GM19397 (cell line): ENCODE measurements around the gene SLC10A7.
A peak's percentile ranks its signal among the peaks of the same experiment; 100 is the strongest.

Source experiments
- ATAC-seq: cut with Tn5 transposase; IDR thresholded peaks from one replicate; pipeline ENCODE4 v1.9.1; 2021; ENCODE audit warnings: mild to moderate bottlenecking, moderate library complexity; ENCODE audit not compliant: unreplicated experiment

The SLC10A7 gene

DNA sequence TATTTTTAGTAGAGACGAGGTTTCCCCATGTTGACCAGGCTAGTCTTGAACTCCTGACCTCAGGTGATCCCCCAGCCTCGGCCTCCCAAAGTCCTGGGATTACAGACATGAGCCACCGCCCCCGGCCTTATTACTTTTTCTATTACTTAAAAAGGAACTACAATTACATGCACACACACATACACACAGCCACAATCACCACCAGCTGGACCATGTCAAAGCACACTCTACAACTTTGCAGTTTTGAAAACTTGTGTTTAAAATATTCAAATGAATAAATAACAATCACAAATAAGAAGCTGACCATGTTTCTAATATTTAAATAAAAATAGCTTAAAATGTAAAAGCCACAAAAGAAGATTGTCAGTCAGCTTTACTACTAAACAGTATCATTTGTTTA, 23.4 kb downstream of the SLC10A7 start:
- ATAC-seq: no peak

DNA sequence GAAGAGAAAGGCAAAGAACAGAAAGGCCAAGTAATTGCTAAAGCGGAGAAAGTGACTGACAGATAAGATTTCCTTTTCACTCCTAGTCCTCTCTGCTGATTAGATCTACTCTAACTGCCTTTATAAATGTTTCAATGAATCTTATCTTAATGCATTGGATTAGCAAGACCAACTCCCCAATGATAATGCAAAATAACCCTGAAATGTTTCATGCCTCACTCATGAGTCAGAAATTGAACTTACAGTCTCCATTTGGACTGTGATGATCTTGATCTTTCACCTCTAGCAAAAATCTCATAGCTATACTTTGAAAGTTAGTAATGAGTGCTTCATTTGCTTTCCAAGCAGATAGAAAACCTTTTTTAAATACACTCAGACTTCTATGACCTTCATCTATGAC, 26.5 kb downstream of the SLC10A7 start:
- ATAC-seq: no peak

DNA sequence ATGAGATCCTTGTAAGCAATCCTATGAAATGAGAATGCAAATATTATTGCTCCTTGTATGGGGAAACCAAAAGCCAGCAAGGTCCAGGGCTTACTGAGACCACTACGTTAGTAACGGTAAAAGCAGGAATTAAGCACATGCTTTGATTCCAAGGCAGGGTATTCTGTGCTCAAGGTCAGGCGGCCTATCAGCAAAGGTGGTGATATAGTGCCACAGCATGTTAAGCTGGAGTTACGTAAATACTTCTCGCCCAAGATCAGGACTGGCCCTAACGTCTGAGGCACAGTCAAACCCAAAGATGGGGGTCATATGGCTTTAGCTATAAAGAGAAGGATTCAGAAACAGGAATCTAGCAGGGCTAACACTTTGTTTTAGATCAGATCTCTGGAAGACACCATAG, 27.6 kb downstream of the SLC10A7 start:
- no peak for ATAC-seq

DNA sequence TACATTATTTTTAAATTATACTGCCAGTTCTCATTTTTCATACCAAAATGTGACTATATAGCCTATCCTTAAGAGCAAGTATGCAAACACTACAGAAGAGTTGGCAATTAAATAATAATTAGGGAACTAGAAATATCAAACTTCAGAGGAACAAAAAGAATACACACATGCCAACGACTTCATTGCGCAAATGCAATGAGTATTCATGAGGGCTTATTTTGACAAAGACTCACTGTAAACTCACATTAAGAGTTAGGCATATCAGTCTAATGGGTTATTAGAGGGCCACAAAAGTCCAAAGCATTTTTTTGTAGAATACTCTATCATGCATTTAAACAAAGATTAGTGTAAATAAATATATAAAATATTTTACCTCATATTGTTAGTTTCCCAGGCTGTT, 31.6 kb downstream of the SLC10A7 start:
- ATAC-seq: no peak

DNA sequence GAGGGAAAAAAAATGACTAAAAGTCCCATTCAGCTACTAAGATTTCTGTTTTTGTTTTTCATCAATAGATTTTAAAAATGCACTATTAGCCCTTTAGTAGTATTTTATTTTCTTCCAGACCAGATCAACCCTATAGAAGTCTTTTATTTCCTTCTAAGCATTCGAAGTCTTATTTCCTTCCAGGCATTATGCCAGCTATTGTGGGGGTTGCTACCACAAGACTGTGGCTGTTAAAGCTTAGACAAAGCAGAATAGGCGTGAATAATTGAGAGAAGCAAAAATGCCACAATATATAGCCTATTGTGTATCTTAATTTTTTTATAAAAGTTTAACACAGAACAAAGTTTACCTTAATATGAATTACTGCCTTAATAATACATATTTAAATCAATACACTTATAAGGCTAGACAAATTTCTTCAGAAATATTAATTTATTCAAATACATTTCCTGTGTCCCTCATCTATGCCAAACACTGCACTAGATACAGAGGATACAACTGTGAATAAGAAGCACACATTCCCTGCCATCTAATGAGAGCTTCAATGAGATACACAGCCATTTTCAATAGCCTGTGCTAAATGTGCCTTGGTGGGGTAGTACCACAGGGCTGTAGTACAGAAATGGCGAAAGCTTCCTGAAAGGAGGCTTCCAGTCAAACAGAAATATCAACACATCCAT, 33.1 kb downstream of the SLC10A7 start:
- no peak for ATAC-seq

DNA sequence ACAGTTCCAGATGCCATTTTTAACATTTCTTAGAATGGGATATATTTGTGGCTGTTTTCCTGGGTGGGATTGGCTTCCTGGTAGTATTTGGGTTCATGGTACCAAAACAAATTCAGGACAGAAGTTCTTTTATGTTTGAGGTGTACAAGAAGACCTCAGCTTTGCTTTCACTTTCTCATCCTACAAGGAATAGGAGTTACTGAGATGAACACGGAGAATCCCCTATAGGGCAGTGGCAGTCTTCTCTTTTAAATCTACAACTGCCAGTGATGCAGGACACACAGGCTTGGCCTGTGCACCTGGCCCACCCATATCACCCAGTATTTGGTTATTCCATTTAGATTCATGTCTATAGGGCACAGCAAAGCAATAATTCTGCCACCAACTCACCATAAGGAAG, 35.2 kb downstream of the SLC10A7 start:
- peak; percentile 82 for ATAC-seq

DNA sequence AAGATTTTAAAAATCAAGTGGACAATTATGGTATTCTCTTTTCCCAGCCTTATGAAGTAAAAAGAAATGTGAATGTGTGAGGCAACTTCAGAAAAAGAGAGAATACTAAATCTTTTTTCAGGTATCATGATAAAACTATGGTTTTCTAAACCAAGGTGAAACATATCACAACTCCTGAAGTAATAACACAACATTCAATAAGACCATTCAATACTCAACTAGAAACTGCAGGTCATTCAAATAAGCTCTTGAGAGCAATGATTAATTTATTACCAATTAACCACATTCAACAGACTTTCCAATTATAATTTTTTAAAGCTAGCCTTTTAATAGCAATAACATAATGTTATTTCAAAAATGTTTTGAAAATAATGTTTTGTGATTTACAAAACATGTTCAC, 35.8 kb downstream of the SLC10A7 start:
- no peak for ATAC-seq

DNA sequence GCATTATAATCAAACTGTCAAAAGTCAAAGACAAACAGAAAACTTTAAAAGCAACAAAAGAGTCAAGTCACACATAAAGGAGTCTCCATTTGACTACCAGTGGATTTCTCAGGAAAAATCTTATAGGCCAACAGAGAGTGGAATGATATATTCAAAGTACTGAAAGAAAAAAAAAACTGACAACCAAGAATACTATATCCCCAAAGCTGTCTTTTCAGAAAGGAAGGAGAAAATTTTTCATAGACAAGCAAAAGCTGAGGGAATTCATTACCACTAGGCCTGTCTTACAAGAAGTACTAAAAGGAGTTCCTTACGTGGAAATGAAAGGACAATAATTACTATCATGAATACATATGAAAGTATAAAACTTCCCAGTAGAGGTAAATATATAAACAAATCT, 39.0 kb downstream of the SLC10A7 start:
- no peak for ATAC-seq

DNA sequence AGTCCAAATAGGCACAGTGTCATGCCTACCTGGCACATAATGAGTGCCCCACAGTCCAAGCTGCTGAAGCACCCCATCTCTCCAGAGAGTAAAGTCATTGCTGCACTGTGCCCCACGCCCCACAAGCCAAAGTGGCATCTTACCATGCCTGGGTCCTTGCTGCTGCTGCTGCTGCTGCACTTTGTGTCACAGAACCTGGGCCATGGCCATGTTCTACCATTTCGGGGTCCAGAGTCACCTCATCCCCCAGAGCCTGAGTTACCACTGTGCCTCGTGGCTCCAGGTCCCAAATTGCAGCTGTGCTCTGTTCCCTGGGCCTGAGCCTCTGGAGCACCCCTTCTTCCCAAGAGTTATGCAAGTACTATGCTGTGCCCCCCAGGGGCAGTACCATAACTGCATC, 40.5 kb downstream of the SLC10A7 start:
- no peak for ATAC-seq

DNA sequence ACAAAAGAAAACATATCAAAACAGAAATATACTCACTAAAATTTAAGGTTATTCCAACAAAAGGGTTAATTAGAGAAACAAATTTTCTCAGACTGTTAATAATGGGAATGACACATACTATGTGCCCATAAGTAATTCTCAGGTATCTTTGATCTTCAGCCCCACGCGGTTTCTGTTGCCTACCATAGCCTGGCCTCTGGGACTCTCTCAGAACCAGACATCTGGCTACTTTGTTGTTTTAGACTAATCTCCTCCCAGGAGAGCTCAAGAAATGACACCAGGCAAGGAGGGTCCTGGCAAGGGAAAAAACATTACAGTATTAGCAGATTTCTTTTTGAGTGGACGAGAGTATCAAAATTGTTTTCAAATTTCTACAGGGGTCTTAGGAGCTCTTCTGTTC, 43.7 kb downstream of the SLC10A7 start:
- ATAC-seq: no peak

DNA sequence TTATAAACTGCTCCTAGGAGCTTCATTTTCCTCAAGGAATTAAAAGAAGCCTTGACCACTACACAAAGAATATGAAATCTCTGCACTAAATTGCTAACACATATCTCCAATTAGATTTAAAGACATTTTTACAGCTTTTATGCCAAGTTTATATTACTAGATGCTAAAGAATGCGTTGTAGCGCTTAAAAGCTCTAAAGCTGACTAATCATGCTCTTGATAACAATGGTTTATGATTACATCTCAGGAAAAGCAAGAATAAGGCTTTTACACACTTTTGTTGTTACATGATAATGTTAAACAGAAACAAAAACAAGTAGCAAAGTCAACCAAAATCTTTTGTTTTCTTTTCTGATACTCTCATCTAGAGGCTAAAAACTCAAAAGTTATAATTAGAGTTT, 44.7 kb downstream of the SLC10A7 start:
- ATAC-seq: no peak

DNA sequence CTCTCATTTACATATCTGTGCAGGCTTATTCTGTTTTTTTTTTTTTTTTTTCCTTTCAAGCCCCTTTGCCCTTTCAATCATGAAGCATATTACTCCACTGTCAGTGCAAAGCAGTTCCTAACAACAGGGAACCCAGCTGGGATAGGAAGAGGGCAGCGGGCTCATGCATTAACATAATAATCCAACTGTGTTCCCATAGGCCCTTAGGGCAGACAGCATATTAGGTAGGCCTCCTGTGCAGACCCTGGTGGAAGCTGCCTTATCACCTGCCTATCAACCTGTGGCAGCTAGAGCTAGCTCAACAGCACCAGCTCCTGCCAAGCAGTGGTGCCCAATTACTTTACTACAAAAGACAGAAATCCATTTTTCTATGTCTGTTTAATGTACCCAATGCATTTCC, 49.3 kb downstream of the SLC10A7 start:
- ATAC-seq: no peak

DNA sequence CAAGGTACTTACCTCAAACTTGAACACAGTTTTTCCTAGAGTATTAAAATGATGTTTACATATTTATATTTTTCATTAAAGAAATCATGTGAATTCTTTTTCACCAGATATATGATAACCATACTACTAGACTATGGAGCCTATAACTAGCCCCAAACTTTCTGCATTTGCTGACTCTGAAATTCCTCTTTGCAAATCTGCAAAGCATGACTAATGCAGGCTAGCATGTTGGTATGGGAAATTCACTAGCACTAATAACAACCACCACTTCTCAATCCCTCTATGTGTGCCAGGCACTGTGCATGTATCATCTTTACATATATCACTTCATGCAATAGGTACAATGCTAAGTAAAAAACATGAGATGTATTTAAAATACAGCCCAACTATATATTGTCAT, 51.1 kb downstream of the SLC10A7 start:
- ATAC-seq: no peak

DNA sequence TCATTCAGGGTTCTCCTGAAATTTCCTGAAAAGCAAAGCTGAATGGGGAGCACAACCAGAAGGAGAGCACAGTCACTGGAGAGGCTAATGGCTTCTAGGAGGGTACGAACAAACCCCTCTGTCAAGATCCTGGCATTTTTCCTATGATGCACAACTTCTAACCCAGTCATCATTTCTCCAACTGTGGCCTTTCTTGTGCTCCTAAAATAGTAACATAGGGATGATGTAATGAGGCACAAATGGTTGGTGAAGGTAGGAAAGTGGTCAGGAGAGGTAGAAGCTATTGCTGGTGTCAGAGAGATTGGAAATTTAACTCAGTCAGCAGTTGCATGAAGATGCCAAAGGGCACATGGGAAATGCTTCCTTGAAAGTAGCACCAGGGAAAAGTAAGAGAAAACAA, 52.7 kb downstream of the SLC10A7 start:
- ATAC-seq: no peak

DNA sequence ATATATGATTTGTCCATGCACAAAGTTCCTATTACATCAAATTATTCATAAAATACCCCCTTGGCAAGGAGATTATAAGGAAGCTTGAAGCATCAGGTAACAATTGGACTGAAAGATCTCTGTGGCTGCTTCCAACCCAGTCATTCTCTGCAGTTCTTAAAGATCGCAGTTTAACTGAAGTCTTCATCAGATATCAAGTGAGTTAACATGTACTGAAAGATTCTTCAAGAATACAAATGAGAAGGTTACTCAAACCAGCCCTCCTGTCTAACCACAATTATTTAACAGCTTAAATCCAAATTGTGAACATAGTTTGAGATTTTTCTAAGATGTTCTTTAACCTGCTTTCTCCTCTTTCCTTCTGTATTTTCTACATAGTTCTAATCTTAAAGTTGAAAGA, 56.1 kb downstream of the SLC10A7 start:
- ATAC-seq: no peak

DNA sequence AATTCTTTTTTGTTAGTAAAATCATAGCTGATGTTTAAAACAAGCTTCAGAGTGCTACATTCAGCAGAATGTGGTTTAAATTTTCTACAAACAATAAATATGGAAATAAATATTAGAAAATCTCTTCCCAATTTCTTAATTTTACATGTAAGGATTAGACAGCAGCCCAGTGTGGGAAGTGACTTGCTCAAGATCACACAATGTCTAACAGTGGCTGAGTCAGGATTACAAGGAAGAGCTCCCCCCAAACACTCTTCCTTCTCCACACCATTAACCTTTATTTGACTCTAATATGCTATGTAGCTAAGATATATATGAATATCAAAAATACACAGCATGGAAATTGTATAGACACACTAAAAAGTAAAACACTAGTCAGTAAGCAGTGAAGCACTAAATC, 59.5 kb downstream of the SLC10A7 start:
- no peak for ATAC-seq

DNA sequence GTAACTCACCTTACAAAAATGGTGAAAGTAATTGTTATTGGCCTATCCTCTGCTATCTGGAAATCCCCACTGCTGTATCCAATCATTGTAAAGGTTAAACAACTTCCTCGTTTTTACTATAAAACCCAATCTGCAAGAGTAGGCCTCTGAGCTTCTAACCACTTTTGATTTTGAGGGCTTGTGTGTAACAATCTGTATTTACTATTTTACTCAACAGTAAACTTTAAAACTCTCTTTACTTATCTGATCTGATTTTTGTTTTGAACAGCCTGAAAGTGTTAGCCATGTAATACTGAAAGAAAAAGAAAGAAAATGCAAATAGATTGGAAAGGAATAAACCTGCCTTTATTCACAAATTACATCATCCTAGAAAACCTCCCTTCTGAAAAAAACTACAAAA, 63.1 kb downstream of the SLC10A7 start:
- peak; percentile 86 for ATAC-seq

DNA sequence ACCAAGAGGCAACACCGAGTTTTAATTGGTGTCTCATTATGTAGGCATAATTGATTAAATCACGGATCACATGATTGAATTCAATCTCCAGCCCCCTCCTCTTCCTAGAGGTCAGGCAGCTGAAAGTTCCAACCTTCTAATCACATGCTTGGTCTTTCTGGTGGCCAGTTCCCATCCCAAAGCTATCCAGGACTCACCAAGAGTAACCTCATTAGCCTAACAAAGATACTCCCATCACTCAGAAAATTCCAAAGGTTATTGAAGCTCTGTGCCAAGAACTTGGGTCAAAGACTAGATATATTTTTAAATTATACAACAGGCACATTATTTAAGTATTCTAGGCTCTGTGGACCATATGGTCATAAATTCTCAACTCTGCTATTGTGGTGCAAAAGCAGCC, 65.1 kb downstream of the SLC10A7 start:
- ATAC-seq: no peak

DNA sequence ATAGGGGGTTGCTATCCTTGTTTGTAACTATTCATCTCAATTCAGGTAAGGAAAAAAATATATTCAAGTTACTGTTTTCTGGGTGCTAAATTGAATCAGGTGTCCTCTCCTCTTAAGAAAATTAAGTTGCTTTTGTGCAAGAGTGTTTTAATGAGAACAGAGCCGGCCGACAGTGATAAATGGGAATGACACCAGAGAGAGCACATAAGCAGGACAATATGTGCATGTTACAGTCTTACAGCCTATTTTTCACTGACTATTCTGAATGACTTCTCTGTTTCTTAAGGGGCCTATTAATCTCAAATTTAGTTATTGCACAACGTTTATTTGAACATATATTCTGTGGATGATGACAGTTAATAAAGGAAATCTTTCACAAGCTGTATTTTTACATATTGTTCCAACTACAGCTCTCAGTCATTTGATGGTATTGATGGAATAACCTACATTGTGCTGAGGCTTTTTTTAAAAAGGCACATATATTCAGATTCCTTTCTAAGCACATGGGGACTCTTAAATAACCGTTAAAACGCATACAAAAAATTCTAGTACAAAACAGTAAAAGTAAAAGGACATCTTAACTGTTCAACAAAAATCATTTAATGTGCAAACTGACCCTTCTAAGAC, 68.4 kb downstream of the SLC10A7 start:
- no peak for ATAC-seq

DNA sequence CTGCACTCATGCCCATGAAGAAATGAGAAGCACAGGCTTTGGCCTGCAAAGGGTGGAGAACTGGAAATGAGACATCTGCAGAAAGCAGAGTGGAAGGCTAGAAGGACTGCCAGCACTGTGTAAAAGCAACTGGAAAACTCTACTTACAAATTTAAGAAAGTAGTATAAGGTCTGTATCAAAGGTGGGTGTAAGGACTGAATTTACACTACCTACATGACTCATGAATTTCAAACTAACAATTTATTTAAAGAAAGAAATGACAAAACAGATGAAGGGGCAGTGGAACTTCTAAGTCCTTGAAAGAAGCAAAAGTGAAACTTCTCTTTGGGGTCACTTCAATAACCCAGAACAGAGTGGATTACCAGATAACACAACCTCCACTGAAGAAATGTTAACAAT, 71.2 kb downstream of the SLC10A7 start:
- peak; percentile 81 for ATAC-seq

DNA sequence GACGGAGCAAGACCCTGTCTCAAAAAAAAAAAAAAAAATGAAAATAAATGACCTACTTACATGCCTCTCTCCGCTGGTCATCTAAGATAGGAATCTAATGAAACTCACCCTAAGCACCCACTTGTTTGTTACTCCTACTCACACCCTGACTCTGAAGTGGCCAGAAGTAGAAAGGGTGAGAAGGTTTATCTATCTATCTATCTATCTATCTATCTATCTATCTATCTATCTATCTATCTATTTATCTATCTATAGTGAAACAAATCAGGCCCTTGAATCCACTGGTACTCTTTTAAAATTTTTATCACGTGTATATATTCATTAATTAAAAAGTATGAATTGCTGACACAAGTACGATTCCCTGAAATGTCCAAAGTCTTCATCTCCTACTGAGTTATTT, 75.2 kb downstream of the SLC10A7 start:
- no peak for ATAC-seq

DNA sequence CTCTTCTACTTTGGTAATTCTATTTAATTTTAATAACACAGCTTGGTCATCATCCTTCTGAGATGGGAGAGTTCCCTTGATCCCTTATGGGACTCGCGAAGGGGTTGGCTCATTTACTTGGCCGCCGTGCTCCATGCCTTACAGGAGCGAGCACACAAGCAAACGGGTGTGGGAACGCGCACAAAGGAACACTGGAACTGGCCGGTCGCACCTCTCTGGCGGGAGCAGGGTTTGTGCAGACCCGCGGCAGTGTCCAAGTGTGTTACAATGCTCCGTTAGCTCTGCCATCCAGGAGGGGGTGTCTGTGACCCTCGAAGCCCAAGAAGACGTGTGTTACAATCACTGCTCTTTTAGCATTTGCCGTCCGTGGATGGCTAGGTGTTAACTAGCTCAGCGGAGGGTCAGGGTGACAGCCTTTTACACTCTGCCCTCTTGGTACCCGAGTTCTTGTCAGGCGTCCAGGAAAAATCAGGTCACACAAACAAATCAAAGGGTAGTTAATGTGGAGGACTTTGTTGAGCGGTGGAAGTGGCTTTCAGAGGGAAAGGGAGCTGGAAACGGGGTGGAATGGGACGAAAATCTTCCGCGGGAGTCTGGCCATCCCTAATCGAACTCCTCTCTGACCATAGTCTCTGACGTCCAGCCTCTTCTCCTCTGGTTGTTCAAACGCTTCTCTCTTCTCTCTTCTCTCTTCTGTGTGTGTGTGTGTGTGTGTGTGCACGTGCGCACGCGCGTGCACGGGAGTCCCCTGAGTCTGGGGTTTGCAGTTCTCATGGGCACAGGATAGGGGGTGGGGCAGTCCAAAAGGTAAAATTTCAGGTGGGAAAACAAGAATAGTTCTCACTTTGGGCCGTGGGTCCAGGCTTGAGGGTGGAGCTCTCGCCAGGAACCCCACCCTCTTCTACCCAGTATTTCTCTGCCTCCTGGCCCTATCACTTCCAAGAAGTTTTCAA, 76.3 kb downstream of the SLC10A7 start:
- no peak for ATAC-seq
